Body of pancreas (tissue), 4 donors: ENCODE results near the gene AIP.

Source experiments
- CTCF ChIP-seq, 7 experiments: fragments of 450-650 bp in 4 of 7; fragments of 200-600 bp in 3 of 7; sonication (generic) in 3 of 7; IDR thresholded peaks; one replicate each; pipeline ENCODE4 v1.5.1; 2016 to 2019; ENCODE audit warnings: antibody characterized with exemption in 7 of 7
- POLR2A ChIP-seq, 3 donors: fragments of 450-650 bp; IDR thresholded peaks; one replicate each; pipeline ENCODE4 v1.6.1; 2016; ENCODE audit warnings: antibody characterized with exemption in 3 of 3, mild to moderate bottlenecking in 2 of 3

- TF ChIP-seq POLR2A (IDR thresholded peaks at IDR 0.05), result no peak
- TF ChIP-seq CTCF (IDR thresholded peaks at IDR 0.05), result no peak
These were observed 47.6 kb upstream of the AIP start for GRCh38 chr11:67435031-67435726.
